Spleen (tissue), 7 donors: ENCODE measurements around the gene BCAT1.

ENCODE experiments used
- POLR2A ChIP-seq, 3 donors: fragments of 450-650 bp; IDR thresholded peaks; one replicate each; pipeline ENCODE4 v1.5.1; 2017; ENCODE audit warnings: antibody characterized with exemption in 3 of 3, mild to moderate bottlenecking in 1 of 3
- POLR2AphosphoS5 ChIP-seq, 3 donors: sonication (generic); formaldehyde crosslinking; IDR thresholded peaks; one replicate each; pipeline ENCODE4 v1.5.1; 2017; ENCODE audit warnings: antibody characterized with exemption in 3 of 3
- TF ChIP-seq, protein P1 (sequence below), 11 experiments: fragments of 200-600 bp in 7 of 11; fragments of 450-650 bp in 4 of 11; sonication (generic) in 4 of 11; IDR thresholded peaks in 8 of 11; conservative IDR thresholded peaks in 3 of 11; 1 replicate in 7 of 11; 2 replicates in 4 of 11; pipeline versions ENCODE4 v1.4.0 to v1.8.0; 2016 to 2021; ENCODE audit warnings: antibody characterized with exemption in 11 of 11, inconsistent platforms in 4 of 11, mild to moderate bottlenecking in 1 of 11
- donor health status: DM: no; HTN: no; CAD: no; lungs with moderate emphysema.
- donor health status: DM: no; HTN: no; CAD: no.
- donor health status: DM: no; HTN: no; CAD: no.

DNA sequence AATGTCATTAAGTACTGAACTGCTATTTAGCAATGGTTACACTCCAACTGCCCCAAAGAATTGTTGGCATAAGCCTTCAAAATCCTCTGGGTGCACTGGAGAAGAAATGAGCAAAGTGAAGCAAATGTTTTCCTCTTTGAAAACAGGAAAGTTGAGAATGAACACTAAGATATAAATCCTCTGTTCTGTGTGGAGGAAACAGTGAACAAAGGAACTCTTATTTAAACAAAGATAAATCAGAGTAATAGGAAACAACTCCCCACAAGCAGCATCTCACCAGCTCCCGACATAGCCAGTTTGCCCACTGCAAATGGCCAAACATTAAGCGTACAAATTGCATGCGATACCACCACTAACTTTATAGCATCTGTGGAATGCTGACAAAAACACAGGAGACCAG, 54.0 kb downstream of the BCAT1 start:
- TF ChIP-seq, protein P1, sequence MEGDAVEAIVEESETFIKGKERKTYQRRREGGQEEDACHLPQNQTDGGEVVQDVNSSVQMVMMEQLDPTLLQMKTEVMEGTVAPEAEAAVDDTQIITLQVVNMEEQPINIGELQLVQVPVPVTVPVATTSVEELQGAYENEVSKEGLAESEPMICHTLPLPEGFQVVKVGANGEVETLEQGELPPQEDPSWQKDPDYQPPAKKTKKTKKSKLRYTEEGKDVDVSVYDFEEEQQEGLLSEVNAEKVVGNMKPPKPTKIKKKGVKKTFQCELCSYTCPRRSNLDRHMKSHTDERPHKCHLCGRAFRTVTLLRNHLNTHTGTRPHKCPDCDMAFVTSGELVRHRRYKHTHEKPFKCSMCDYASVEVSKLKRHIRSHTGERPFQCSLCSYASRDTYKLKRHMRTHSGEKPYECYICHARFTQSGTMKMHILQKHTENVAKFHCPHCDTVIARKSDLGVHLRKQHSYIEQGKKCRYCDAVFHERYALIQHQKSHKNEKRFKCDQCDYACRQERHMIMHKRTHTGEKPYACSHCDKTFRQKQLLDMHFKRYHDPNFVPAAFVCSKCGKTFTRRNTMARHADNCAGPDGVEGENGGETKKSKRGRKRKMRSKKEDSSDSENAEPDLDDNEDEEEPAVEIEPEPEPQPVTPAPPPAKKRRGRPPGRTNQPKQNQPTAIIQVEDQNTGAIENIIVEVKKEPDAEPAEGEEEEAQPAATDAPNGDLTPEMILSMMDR (IDR thresholded peaks at IDR 0.05 in 8 of 11, conservative IDR thresholded peaks at IDR 0.05 in 3 of 11), result no peak
- TF ChIP-seq POLR2A (IDR thresholded peaks at IDR 0.05) (no peak), POLR2AphosphoS5 (IDR thresholded peaks at IDR 0.05) (no peak)
